Measurements from ENCODE around the gene GKN1.

GKN1 gene

DNA sequence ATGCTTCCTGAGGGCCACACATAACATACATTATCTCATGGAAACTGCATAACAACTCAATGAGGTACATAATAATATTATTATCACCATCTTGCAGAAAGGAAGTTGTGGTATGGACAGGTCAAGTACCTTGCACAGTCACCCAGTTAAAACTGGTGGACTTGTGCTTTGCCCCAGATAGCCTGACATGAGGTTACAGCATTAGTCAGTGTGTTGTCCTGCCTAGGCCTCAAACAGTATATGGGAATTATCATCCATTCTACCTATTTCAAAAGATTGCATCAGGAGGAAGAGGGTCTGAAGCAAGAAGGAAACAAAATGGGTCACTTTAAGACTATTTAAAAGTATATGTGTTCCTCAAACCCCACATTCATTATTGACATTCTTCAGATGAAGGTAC, 33.2 kb downstream of the GKN1 start:
- no peak overlapping the region for H3K4me3 ChIP-seq (ENCODE audit: low read depth, low read length)
- TF ChIP-seq CTCF (IDR thresholded peaks at IDR 0.05; ENCODE audit: low read depth, low read length, missing control alignments) = no peak
- DNase-seq (ENCODE audit: low read depth) = no peak
- in situ Hi-C loops (cut with HindIII; ENCODE audit: low sequenced_read_pairs) = loop anchor here (25.0 kb wide), 1 partner anchor 105 kb away; no protein-coding TSS in a partner anchor

GRCh38 chr2:69010437-69011194, 36.2 kb downstream of the GKN1 start:
- in situ Hi-C loops (cut with HindIII; ENCODE audit: low sequenced_read_pairs) = loop anchor here (25.0 kb wide), 1 partner anchor 102 kb away; no protein-coding TSS in a partner anchor
- no peak for DNase-seq (ENCODE audit: low read depth)
- no peak overlapping the region for H3K4me3 ChIP-seq (ENCODE audit: low read depth, low read length)
- no peak for TF ChIP-seq CTCF (IDR thresholded peaks at IDR 0.05; ENCODE audit: low read depth, low read length, missing control alignments)

- H3K4me3 ChIP-seq (ENCODE audit: low read depth, low read length) = no peak overlapping the region
- in situ Hi-C loops (cut with HindIII; ENCODE audit: low sequenced_read_pairs) = loop anchor here (25.0 kb wide), 1 partner anchor 101 kb away; no protein-coding TSS in a partner anchor
- TF ChIP-seq CTCF (IDR thresholded peaks at IDR 0.05; ENCODE audit: low read depth, low read length, missing control alignments) = no peak
- no peak for DNase-seq (ENCODE audit: low read depth)
Observed at GRCh38 chr2:69011611-69012157, 37.2 kb downstream of the GKN1 start.

GRCh38 chr2:69012310-69013141, 38.1 kb downstream of the GKN1 start:
- no peak for DNase-seq (ENCODE audit: low read depth)
- peak; percentile 82 for TF ChIP-seq CTCF (IDR thresholded peaks at IDR 0.05; ENCODE audit: low read depth, low read length, missing control alignments)
- peak overlapping the region; percentile 82 for H3K4me3 ChIP-seq (ENCODE audit: low read depth, low read length)
- in situ Hi-C loops (cut with HindIII; ENCODE audit: low sequenced_read_pairs) = loop anchor here (25.0 kb wide), 1 partner anchor 100 kb away; no protein-coding TSS in a partner anchor

DNA sequence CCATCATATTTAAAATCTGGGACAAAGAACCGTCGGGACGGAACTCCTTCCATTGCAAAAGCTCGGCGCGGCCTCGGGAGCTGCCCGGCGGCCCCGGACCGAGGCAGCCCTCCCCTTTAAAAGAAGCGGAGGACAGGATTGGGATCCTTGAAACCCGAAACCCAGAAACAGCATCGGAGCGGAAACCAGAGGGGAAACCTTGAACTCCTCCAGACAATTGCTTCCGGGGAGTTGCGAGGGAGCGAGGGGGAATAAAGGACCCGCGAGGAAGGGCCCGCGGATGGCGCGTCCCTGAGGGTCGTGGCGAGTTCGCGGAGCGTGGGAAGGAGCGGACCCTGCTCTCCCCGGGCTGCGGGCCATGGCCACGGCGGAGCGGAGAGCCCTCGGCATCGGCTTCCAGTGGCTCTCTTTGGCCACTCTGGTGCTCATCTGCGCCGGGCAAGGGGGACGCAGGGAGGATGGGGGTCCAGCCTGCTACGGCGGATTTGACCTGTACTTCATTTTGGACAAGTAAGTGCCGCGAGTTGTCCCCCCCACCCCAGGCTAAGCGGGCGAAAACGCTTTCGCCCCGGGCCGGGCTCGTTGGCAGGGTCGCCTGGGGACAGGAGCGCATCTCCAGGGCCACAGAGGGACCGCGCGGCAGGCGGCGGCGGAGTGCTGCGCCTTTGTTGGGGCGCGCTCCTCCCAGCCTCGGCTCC, 38.9 kb downstream of the GKN1 start, which contains the start of gene ANTXR1:
Gene ANTXR1 (plus strand): TSS at position 38 of the 698 bp plus-strand sequence. CDS start 321 bp downstream, at position 359.
- TF ChIP-seq CTCF (IDR thresholded peaks at IDR 0.05; ENCODE audit: low read depth, low read length, missing control alignments) = no peak
- in situ Hi-C loops (cut with HindIII; ENCODE audit: low sequenced_read_pairs) = loop anchor here (25.0 kb wide), 1 partner anchor 99 kb away; no protein-coding TSS in a partner anchor
- H3K4me3 ChIP-seq (ENCODE audit: low read depth, low read length) = peak within 1 kb of the TSS; percentile 82
- peak; percentile 64 for DNase-seq (ENCODE audit: low read depth)
